ENCODE data around the gene ENC1.

- TF ChIP-seq EZH2phosphoT487 (IDR thresholded peaks at IDR 0.05; ENCODE audit: low read depth, severe bottlenecking, unreplicated experiment) (no peak), CTCF (IDR thresholded peaks at IDR 0.05; ENCODE audit: poor library complexity) (no peak)
These were observed 45.6 kb upstream of the ENC1 start for GRCh38 chr5:74685979-74686631.

Measured in hepatocyte (in vitro differentiated cells).